Measurements from ENCODE around the gene TFAP2D. TPM values are rescaled to one million over a fixed set of nuclear protein-coding genes. Genes with fewer than 3 reads are reported as not detected.

The TFAP2D gene
- not detected in 2 replicates for total RNA-seq

DNA sequence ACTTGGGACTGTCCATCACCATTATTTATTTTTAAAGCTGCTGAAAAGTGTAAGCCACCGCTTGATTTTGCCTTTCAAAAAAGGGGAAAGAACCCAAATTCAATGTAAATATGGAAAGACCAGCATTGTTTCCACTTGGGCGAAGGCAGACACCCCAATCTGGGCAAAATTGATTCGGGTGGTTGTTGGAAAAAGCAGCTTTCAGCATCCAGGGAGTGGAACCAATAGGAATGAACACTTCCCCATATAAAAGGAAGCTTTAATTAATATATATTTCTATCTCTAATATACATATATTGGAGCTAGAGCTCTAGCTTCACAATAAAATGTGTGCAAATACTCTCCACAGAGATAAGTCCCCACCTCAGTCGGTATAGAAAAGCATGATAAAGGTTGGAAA, at the start of gene TFAP2D:
TSS of gene TFAP2D (plus strand) at position 301 of the 400 bp plus-strand sequence. CDS start 530 bp downstream, outside the sequence.

DNA sequence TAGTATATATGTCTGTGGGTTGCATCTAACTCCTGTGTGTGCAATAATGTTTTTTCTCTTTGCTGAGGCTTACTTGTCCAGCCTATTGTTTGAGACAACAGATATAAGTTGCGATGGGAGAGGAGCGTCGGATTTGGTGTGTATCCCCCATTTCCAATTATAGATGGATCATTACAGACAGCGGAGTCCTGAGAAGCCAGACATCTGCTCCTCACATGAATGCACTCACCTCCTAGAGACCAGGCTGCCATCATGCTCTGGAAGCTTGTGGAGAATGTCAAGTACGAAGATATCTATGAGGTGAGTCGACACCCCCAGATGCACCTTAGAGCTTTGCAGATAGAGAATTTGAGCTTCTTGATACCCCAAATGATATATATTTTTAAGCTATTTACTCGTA, 105.3 kb downstream of the TFAP2D start, which contains the start of gene TFAP2B:
TSS of gene TFAP2B (plus strand) at position 199 of the 400 bp plus-strand sequence. CDS start at position 220, 21 bp downstream.

Other genes with a start within 250 kb of the TFAP2D start
- not detected in 2 replicates for gene TFAP2B, start 105.3 kb downstream of the TFAP2D start, total RNA-seq

Measured in pericardium fibroblast (primary cell).